ENCODE results near the gene LPAR1. TPM values are rescaled to one million over a fixed set of nuclear protein-coding genes. Genes with fewer than 3 reads are reported as not detected.

Gene LPAR1
- total RNA-seq, 4 donors from 2014 or later: 51.1 to 123 (median 72.1) TPM

DNA sequence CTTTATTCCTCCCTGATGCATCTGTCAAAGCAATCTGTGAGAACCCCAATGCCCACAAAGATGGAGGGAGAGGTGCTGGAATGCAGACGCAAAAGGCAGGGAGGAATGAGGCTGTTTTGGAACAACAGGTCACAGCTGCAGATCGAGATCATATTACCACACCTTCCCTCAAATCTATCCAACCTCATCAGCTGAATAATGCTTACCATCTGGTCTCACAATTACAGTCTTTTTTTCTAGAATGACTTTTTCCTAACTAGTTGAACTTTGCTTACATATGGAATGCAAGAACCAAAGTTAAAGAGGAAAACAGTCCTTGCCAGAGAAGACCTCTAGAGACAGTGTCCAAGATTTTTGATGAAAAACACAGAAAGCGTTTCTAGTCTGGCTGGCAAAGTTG, 158.1 kb downstream of the LPAR1 start:
- TF ChIP-seq, protein P1, sequence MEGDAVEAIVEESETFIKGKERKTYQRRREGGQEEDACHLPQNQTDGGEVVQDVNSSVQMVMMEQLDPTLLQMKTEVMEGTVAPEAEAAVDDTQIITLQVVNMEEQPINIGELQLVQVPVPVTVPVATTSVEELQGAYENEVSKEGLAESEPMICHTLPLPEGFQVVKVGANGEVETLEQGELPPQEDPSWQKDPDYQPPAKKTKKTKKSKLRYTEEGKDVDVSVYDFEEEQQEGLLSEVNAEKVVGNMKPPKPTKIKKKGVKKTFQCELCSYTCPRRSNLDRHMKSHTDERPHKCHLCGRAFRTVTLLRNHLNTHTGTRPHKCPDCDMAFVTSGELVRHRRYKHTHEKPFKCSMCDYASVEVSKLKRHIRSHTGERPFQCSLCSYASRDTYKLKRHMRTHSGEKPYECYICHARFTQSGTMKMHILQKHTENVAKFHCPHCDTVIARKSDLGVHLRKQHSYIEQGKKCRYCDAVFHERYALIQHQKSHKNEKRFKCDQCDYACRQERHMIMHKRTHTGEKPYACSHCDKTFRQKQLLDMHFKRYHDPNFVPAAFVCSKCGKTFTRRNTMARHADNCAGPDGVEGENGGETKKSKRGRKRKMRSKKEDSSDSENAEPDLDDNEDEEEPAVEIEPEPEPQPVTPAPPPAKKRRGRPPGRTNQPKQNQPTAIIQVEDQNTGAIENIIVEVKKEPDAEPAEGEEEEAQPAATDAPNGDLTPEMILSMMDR (IDR thresholded peaks at IDR 0.05; ENCODE audit: low read depth): no peak

DNA sequence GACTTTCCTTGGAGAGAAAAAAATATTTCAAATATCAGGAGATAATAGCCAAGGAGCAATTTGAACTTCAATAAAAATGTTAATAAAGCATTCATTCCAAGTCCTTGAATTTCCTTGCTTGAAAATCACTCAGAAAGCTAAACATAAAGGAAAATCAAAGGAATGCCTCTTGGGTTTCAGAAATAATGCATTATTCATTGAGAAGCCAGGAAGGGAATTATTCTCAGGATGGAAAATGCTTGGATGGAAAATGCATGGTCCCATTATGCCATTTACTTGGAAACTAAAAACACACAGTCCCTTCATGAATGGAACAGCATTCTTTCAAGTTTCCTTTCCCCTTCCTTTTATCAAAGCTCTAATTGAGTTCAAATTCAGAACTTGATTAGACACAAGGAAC, 160.9 kb downstream of the LPAR1 start:
- TF ChIP-seq, protein P1 (IDR thresholded peaks at IDR 0.05; ENCODE audit: low read depth): no peak

DNA sequence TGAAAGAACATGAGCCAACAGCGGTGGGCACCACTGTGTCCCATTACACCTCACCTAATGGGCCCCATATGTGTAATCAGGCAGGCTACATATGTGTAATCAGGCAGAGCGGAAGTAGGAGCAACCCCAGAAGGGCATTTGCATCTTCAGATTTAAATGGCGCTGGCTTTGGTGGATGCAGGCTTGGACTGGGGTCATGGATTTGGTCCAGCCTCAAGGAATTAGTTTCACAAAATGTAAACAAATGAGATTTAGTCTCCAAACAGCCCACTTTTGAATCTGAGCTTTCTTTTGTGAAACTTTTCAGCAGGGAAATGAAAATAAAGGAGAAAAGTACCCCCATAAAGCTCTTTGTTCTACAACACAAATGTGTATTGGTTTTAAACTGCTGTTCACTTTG, 161.3 kb downstream of the LPAR1 start:
- TF ChIP-seq, protein P1 (IDR thresholded peaks at IDR 0.05; ENCODE audit: low read depth): no peak

DNA sequence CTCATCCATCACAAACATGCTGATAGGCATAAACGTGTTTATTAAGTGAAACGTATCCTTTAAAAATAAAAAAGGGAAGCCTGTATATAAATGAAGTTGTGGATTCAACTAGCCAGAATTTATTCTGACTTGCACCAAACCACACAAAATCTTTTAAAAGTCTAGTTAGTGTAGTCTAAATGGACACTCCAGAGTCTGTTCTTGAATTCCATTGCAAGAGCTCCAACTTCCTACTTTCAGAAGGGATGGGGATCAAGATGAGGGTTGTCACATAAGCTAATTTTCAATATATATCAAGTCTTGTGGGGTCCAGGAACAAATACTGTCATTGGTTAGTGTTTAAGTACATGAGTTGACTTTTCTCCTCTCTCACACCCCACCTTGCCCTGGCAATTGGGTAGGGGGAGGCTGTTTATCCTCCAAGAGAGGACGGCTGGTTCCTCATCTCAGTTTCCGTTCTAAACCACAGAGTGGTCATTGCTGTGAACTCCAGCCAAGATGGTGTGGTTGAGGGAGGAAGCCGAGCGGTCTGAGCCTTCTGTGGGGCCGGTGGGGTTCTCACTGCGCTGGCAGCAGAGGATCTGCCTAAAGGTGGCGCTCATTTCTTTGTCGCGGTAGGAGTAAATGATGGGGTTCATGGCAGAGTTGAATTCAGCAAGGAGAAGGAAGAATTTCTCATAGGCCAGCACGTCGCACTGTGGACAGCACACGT, 163.2 kb downstream of the LPAR1 start:
- TF ChIP-seq, protein P1 (IDR thresholded peaks at IDR 0.05; ENCODE audit: low read depth): no peak

DNA sequence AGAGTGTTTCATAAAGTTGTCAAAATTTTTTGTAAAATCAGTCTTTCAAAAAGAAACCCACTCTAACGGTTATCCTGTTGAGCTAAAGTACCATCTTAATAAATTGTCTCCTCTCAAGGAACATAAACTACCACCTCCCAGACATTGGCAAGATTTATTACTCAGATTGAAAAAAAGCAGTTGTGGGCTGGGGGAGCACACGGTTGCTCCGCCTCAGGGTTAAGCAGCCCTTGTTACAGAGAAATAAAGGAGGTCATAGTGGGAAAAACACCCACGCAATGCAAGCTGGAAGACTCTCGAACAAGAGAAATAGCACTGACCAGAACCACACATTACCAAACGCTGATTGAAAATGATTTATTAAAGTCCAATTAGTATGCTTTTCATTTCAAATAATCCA, 165.3 kb downstream of the LPAR1 start:
- TF ChIP-seq, protein P1 (IDR thresholded peaks at IDR 0.05; ENCODE audit: low read depth): no peak

DNA sequence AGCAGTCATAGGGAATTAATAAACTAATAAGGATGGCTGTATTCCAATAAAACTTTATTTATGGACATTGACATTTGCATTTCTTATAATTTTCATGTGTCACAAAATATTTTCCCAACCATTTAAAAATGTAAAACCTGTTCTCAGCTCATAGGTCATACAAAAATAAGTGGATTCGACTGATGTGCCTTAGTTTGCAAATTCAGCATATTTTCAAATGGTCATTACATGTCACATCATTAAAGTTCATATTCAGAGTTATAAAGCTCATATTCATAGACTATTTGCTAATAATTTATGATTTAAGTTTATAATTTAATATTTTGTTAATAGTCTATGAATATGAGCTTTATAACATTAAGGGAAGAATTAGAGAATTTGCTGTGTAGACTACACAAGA, 166.5 kb downstream of the LPAR1 start:
- TF ChIP-seq, protein P1 (IDR thresholded peaks at IDR 0.05; ENCODE audit: low read depth): no peak

DNA sequence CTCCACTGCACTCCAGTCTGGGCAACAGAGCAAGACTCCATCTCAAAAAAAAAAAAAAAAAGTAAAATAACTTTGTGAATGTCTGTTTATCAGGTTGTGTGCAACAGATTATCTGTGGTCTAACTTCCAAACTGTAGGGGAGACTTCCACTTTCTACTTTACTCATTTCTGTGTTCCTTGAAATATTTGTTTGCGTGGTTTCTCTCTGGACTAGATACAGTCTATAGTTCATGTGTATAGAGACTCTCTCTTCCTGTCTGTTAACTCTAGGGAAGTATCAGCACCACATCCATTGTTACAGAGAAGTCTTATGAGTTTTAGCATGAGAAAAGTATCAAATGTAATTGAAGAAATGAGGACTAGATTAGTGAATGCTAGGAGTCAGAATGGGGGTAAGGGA, 168.3 kb downstream of the LPAR1 start:
- TF ChIP-seq, protein P1 (IDR thresholded peaks at IDR 0.05; ENCODE audit: low read depth): no peak

Data from subcutaneous adipose tissue (tissue), 4 donors.